DMS53 (cell line): ENCODE results near the gene SP2.
A peak's percentile ranks its signal among the peaks of the same experiment; 100 is the strongest.

Experiments
- DNase-seq: peaks from one replicate; lab custom pipeline; 2025; lab: John Stamatoyannopoulos, UW

Gene SP2

GRCh38 chr17:47973541-47973940 is 77.5 kb downstream of the SP2 start:
- no peak for DNase-seq

- DNase-seq = no peak
Observed at GRCh38 chr17:47975189-47975822, 79.3 kb downstream of the SP2 start.

GRCh38 chr17:47975823-47976205 is 79.8 kb downstream of the SP2 start:
- no peak for DNase-seq

GRCh38 chr17:47978324-47978723 is 82.3 kb downstream of the SP2 start:
- DNase-seq = peak; percentile 82
